Heart left ventricle (tissue), 13 donors: ENCODE measurements around the gene PROSER2.

Experiments used
- POLR2A ChIP-seq, 2 donors: fragments of 450-650 bp; IDR thresholded peaks; one replicate each; pipeline ENCODE4 v1.6.1; 2017; ENCODE audit warnings: antibody characterized with exemption in 2 of 2, mild to moderate bottlenecking in 2 of 2, moderate library complexity in 2 of 2
- TF ChIP-seq, protein P1 (sequence below), 12 donors: fragments of 200-600 bp; sonication (generic) in 4 of 12; IDR thresholded peaks; one replicate each; pipeline versions ENCODE4 v1.5.0 to v1.8.0; 2018 to 2022; ENCODE audit warnings: antibody characterized with exemption in 12 of 12, mild to moderate bottlenecking in 5 of 12
- donor health status: ischemic (EF 13 %, LVEDD 7.1; RV severe dilation, severe dysfunction).
- donor health status: DM: no; HTN: yes; CAD: no.
- donor health status: DM: no; HTN: no; CAD: no.
- donor health status: ischemic (EF 25% LVEDD 6.9; RV normal size, moderate dysfunction).
- donor health status: ischemic (EF 25% LVEDD 5.7; RV mildly dilated, moderate dysfunction).
- donor health status: ischemic (EF 35%, LVEDD 5.7; RV mildly dilated, moderate dysfunction).
- donor health status: nonischemic (EF 11% LVEDD 7.7; RV severe dilation, severe dysfunction).
- donor health status: DM: yes; HTN: yes; CAD: no.
- donor health status: PGD.
- donor health status: ischemic (EF 29% LVEDD 5.4; RV normal size, mild dysfunction).
- donor health status: nonischemic (EF 23%, LVEDD 6.1; RV moderate dilation, normal function).

DNA sequence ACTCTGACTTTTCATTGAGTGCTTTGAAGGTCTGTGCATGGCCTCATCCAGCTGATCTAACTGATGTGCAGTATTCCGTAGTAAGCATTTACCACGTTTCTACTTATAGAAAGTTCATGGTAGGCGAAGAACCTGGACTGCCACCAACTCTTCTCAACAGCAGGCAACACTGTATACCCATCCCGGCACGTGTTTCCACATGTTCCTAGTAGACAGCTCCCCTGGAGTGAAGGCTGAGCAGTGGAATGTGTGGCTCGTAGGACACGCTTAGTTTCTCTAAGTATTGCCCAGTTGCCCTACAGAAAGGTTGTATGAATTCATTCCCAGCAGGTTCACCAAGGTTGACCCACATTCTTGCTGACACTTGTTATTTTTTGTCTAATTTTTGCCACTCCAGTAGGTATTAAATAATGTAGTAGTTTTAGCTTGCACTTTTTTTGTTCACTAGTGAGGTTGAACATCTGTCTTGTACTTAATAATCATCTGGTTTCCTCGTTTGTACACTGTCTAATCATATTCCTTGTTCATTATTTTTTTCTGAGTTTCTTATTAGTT, 15.2 kb downstream of the PROSER2 start:
- TF ChIP-seq POLR2A (IDR thresholded peaks at IDR 0.05), result no peak
- TF ChIP-seq, protein P1, sequence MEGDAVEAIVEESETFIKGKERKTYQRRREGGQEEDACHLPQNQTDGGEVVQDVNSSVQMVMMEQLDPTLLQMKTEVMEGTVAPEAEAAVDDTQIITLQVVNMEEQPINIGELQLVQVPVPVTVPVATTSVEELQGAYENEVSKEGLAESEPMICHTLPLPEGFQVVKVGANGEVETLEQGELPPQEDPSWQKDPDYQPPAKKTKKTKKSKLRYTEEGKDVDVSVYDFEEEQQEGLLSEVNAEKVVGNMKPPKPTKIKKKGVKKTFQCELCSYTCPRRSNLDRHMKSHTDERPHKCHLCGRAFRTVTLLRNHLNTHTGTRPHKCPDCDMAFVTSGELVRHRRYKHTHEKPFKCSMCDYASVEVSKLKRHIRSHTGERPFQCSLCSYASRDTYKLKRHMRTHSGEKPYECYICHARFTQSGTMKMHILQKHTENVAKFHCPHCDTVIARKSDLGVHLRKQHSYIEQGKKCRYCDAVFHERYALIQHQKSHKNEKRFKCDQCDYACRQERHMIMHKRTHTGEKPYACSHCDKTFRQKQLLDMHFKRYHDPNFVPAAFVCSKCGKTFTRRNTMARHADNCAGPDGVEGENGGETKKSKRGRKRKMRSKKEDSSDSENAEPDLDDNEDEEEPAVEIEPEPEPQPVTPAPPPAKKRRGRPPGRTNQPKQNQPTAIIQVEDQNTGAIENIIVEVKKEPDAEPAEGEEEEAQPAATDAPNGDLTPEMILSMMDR (IDR thresholded peaks at IDR 0.05), result no peak
